Type B pancreatic cell (in vitro differentiated cells): Measurements from ENCODE around the gene FHL2. TPM values are rescaled to one million over a fixed set of nuclear protein-coding genes. Genes with fewer than 3 reads are reported as not detected.

Source experiments
- DNase-seq: peaks from one replicate; pipeline ENCODE4 v3.0.0; 2021; ENCODE audit warnings: mixed read lengths; ENCODE audit not compliant: unreplicated experiment; ENCODE audit errors: extremely low spot score
- H3K27ac Mint-ChIP-seq: 2 replicates; pipeline ENCODE4 v1.8.0; 2021; ENCODE audit warnings: mild to moderate bottlenecking, mixed read lengths
- H3K27me3 Mint-ChIP-seq: 2 replicates; pipeline ENCODE4 v1.8.0; 2021; ENCODE audit warnings: mixed read lengths
- H3K36me3 Mint-ChIP-seq: 2 replicates; pipeline ENCODE4 v1.8.0; 2021; ENCODE audit warnings: mixed read lengths
- H3K4me1 Mint-ChIP-seq: one replicate; pipeline ENCODE4 v1.8.0; 2021; ENCODE audit warnings: mixed read lengths; ENCODE audit not compliant: unreplicated experiment
- H3K4me3 Mint-ChIP-seq: 2 replicates; pipeline ENCODE4 v1.8.0; 2021; ENCODE audit warnings: mild to moderate bottlenecking, mixed read lengths
- H3K9me3 Mint-ChIP-seq: 2 replicates; pipeline ENCODE4 v1.8.0; 2021; ENCODE audit warnings: mixed read lengths
- CTCF ChIP-seq: fragments of 200-600 bp; sonication (generic); conservative IDR thresholded peaks from 2 replicates; pipeline ENCODE4 v1.5.0; 2021; ENCODE audit warnings: antibody characterized with exemption, mild to moderate bottlenecking
- total RNA-seq: library from RNA; stranded (reverse); gene quantifications from 2 replicates; pipeline ENCODE4 v1.2.1, GENCODE V29; 2021; ENCODE audit warnings: low replicate concordance

Gene FHL2
- total RNA-seq, 1 donor from 2014 or later: 21.9 TPM

GRCh38 chr2:105364436-105365139 is 34.3 kb downstream of the FHL2 start:
- no peak for TF ChIP-seq CTCF
- Mint-ChIP-seq H3K27me3 (no peaks in the 10 kb centered on the region), H3K4me3 (no peak overlapping the region), H3K27ac (no peak overlapping the region), H3K4me1 (peaks cover 1% of the 10 kb centered on the region), H3K9me3 (no peaks in the 10 kb centered on the region), H3K36me3 (peaks cover 29% of the 10 kb centered on the region)
- DNase-seq: no peak

GRCh38 chr2:105362862-105363591 is 35.8 kb downstream of the FHL2 start:
- Mint-ChIP-seq H3K9me3 (no peaks in the 10 kb centered on the region), H3K27me3 (no peaks in the 10 kb centered on the region), H3K4me1 (no peaks in the 10 kb centered on the region), H3K36me3 (peaks cover 37% of the 10 kb centered on the region), H3K27ac (no peak overlapping the region), H3K4me3 (no peak overlapping the region)
- TF ChIP-seq CTCF: no peak
- peak; percentile 49 for DNase-seq

- H3K27me3 Mint-ChIP-seq: no peaks in the 10 kb centered on the region
- no peak overlapping the region for H3K4me3 Mint-ChIP-seq
- H3K36me3 Mint-ChIP-seq: peaks cover 42% of the 10 kb centered on the region
- no peak overlapping the region for H3K27ac Mint-ChIP-seq
- no peaks in the 10 kb centered on the region for H3K9me3 Mint-ChIP-seq
- H3K4me1 Mint-ChIP-seq: no peaks in the 10 kb centered on the region
- peak; percentile 16 for DNase-seq
- TF ChIP-seq CTCF: no peak
These were observed 37.6 kb downstream of the FHL2 start for GRCh38 chr2:105361102-105361889.

- no peak overlapping the region for H3K4me3 Mint-ChIP-seq
- peaks cover 43% of the 10 kb centered on the region for H3K36me3 Mint-ChIP-seq
- H3K27me3 Mint-ChIP-seq: no peaks in the 10 kb centered on the region
- no peak for TF ChIP-seq CTCF
- H3K9me3 Mint-ChIP-seq: no peaks in the 10 kb centered on the region
- H3K27ac Mint-ChIP-seq: no peak overlapping the region
- no peaks in the 10 kb centered on the region for H3K4me1 Mint-ChIP-seq
- DNase-seq: no peak
These were observed 40.3 kb downstream of the FHL2 start for GRCh38 chr2:105358593-105358992.

GRCh38 chr2:105357122-105357521 is 41.7 kb downstream of the FHL2 start:
- no peak for TF ChIP-seq CTCF
- H3K27ac Mint-ChIP-seq: no peak overlapping the region
- no peaks in the 10 kb centered on the region for H3K9me3 Mint-ChIP-seq
- DNase-seq: no peak
- H3K4me1 Mint-ChIP-seq: no peaks in the 10 kb centered on the region
- no peaks in the 10 kb centered on the region for H3K27me3 Mint-ChIP-seq
- H3K4me3 Mint-ChIP-seq: no peak overlapping the region
- peaks cover 41% of the 10 kb centered on the region for H3K36me3 Mint-ChIP-seq
